Measurements from ENCODE around the gene CLTB.

DNA sequence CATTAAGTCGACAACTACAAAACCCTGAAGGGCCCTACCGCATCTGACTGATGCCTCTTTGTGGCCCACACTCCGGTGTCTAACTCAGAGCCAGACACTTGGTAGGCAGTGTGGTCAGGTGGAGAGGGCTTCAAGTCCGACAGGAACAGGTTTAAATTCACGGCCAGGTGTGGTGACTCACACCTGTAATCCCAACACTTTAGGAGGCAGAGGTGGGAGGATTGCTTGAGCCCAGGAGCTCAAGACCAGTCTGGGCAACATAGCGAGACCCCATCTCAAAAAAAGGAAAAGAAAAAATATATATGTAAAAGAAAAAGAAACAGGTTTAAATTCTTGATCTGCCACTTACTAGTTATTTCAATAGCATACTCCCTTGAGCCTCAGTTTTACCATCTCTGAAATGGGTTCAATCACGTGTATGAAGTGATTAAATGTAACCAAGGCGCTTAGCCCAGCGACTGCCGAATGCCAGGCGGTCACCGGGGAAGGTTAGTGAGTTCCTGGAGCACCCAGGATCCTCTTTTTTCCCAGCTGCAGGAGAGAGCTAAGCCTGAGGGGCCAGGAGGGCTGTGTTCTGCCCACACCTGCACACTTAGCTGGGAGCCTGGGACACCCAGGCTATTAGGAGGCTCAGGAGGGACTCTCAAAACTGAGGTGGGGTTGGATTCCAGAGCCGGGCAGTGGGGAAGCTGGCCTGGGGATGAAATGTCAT lies 943 bp downstream of the CLTB start:
- TF ChIP-seq CTCF (conservative IDR thresholded peaks at IDR 0.05; ENCODE audit: low read depth, low read length) (no peak), MXI1 (IDR thresholded peaks at IDR 0.05; ENCODE audit: borderline replicate concordance, low read depth, low read length) (no peak), FOS (IDR thresholded peaks at IDR 0.05; ENCODE audit: low read depth, low read length) (no peak), POLR2A (IDR thresholded peaks at IDR 0.05; ENCODE audit: low read depth, low read length) (no peak), BHLHE40 (IDR thresholded peaks at IDR 0.05; ENCODE audit: low read depth, low read length) (no peak), MAFK (IDR thresholded peaks at IDR 0.05; ENCODE audit: low read depth, low read length) (no peak)

Measured in IMR-90 (cell line).